ENCODE data around the gene SCYL1.

The SCYL1 gene

DNA sequence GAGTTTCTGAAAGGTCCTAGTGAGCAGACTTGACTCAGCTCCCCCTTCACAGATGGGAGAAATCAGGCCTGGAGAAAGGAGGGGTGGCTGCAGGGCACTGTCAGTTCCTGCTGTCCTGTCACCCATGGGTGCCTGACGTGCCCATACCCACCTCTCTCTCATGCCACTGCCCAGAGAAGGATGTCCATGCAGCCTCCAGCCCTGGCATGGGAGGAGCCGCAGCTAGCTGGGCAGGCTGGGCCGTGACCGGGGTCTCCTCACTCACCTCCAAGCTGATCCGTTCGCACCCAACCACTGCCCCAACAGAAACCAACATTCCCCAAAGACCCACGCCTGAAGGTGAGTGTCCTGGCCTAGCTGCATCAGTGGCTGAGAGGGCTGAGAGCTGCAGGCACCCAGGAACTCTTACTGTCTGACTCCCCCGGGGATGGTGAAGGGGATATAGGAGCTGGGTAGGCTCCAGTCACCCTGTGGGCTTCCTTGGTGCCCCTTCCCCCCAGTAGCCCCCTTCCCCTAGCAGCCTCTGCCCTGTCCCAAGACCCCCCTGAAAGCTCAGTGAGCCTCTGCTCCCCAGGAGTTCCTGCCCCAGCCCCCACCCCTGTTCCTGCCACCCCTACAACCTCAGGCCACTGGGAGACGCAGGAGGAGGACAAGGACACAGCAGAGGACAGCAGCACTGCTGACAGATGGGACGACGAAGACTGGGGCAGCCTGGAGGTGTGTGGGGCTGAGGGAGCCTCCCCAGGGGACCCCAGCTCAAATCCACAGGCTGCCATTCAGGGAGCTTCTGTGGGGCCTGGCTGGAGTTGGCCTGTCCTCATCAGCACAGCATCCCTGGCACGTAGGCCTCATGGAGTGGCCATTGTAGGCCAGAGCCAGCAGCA is 11.8 kb downstream of the SCYL1 start:
- TF ChIP-seq, protein P1, sequence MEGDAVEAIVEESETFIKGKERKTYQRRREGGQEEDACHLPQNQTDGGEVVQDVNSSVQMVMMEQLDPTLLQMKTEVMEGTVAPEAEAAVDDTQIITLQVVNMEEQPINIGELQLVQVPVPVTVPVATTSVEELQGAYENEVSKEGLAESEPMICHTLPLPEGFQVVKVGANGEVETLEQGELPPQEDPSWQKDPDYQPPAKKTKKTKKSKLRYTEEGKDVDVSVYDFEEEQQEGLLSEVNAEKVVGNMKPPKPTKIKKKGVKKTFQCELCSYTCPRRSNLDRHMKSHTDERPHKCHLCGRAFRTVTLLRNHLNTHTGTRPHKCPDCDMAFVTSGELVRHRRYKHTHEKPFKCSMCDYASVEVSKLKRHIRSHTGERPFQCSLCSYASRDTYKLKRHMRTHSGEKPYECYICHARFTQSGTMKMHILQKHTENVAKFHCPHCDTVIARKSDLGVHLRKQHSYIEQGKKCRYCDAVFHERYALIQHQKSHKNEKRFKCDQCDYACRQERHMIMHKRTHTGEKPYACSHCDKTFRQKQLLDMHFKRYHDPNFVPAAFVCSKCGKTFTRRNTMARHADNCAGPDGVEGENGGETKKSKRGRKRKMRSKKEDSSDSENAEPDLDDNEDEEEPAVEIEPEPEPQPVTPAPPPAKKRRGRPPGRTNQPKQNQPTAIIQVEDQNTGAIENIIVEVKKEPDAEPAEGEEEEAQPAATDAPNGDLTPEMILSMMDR (IDR thresholded peaks at IDR 0.05; ENCODE audit: insufficient read depth, low read depth, low read length, missing control alignments), result no peak
- no peak for DNase-seq (ENCODE audit: low read depth)
- no peak overlapping the region for H3K4me3 ChIP-seq (ENCODE audit: low read length)

- TF ChIP-seq, protein P1 (IDR thresholded peaks at IDR 0.05; ENCODE audit: insufficient read depth, low read depth, low read length, missing control alignments), result no peak
- H3K4me3 ChIP-seq (ENCODE audit: low read length), result no peak overlapping the region
- no peak for DNase-seq (ENCODE audit: low read depth)
Observed at GRCh38 chr11:65537296-65537597, 12.4 kb downstream of the SCYL1 start.

DNA sequence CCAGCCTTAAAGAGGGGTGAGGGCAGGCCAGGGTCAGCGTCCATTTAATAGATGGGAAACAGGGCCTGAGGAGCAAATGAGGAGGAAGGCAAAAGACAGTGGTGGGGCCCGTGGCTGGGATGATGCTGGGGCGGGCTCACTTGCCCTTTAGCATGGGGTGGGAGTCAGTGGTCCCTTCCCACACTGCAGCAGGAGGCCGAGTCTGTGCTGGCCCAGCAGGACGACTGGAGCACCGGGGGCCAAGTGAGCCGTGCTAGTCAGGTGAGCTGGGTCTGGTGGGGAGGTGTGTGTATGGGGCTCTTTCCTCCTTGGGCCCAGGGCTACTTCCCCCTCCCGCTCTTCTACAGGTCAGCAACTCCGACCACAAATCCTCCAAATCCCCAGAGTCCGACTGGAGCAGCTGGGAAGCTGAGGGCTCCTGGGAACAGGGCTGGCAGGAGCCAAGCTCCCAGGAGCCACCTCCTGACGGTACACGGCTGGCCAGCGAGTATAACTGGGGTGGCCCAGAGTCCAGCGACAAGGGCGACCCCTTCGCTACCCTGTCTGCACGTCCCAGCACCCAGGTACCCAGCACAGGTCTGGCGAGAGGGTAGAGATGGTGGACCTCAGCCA is 12.8 kb downstream of the SCYL1 start:
- H3K4me3 ChIP-seq (ENCODE audit: low read length), result no peak overlapping the region
- no peak for DNase-seq (ENCODE audit: low read depth)
- TF ChIP-seq, protein P1 (IDR thresholded peaks at IDR 0.05; ENCODE audit: insufficient read depth, low read depth, low read length, missing control alignments), result no peak

- TF ChIP-seq, protein P1 (IDR thresholded peaks at IDR 0.05; ENCODE audit: insufficient read depth, low read depth, low read length, missing control alignments), result no peak
- no peak overlapping the region for H3K4me3 ChIP-seq (ENCODE audit: low read length)
- DNase-seq (ENCODE audit: low read depth), result no peak
Observed at GRCh38 chr11:65538232-65538914, 13.5 kb downstream of the SCYL1 start.

- peak overlapping the region; percentile 65 for H3K4me3 ChIP-seq (ENCODE audit: low read length)
- DNase-seq (ENCODE audit: low read depth), result no peak
- TF ChIP-seq, protein P1 (IDR thresholded peaks at IDR 0.05; ENCODE audit: insufficient read depth, low read depth, low read length, missing control alignments), result no peak
Observed at GRCh38 chr11:65538915-65539743, 14.2 kb downstream of the SCYL1 start.

GRCh38 chr11:65539744-65540289 is 14.9 kb downstream of the SCYL1 start:
- peak overlapping the region; percentile 65 for H3K4me3 ChIP-seq (ENCODE audit: low read length)
- peak; percentile 66 for DNase-seq (ENCODE audit: low read depth)
- TF ChIP-seq, protein P1 (IDR thresholded peaks at IDR 0.05; ENCODE audit: insufficient read depth, low read depth, low read length, missing control alignments), result no peak
